Measurements from ENCODE around the gene PRKCA. TPM values are rescaled to one million over a fixed set of nuclear protein-coding genes. Genes with fewer than 3 reads are reported as not detected.

PRKCA gene
- total RNA-seq, 4 donors from 2014 or later = 55.8 to 90.7 (median 66.7) TPM

GRCh38 chr17:66647391-66647983 is 345.1 kb downstream of the PRKCA start:
- Histone ChIP-seq H3K4me1 (peaks cover 0 to 28% (median 15%) of the 10 kb centered on the region in 4 donors), H3K9me3 (no peaks in the 10 kb centered on the region), H3K4me3 (no peak overlapping the region), H3K27ac (no peak overlapping the region), H3K27me3 (no peaks in the 10 kb centered on the region), H3K36me3 (peaks cover 0 to 39% (median 0%) of the 10 kb centered on the region in 3 donors)
- DNase-seq (ENCODE audit: low spot score in 2 of 2) = no peak
- TF ChIP-seq POLR2A (IDR thresholded peaks at IDR 0.05) (no peak), EP300 (IDR thresholded peaks at IDR 0.05) (no peak)
- TF ChIP-seq, protein P1, sequence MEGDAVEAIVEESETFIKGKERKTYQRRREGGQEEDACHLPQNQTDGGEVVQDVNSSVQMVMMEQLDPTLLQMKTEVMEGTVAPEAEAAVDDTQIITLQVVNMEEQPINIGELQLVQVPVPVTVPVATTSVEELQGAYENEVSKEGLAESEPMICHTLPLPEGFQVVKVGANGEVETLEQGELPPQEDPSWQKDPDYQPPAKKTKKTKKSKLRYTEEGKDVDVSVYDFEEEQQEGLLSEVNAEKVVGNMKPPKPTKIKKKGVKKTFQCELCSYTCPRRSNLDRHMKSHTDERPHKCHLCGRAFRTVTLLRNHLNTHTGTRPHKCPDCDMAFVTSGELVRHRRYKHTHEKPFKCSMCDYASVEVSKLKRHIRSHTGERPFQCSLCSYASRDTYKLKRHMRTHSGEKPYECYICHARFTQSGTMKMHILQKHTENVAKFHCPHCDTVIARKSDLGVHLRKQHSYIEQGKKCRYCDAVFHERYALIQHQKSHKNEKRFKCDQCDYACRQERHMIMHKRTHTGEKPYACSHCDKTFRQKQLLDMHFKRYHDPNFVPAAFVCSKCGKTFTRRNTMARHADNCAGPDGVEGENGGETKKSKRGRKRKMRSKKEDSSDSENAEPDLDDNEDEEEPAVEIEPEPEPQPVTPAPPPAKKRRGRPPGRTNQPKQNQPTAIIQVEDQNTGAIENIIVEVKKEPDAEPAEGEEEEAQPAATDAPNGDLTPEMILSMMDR (IDR thresholded peaks at IDR 0.05) = no peak
- WGBS, 2 donors = 85 to 91% methylated on average over 7 of the region's 7 CpGs

GRCh38 chr17:66649818-66650543 is 347.6 kb downstream of the PRKCA start:
- Histone ChIP-seq H3K9me3 (no peaks in the 10 kb centered on the region), H3K27me3 (no peaks in the 10 kb centered on the region), H3K4me3 (no peak overlapping the region), H3K27ac (no peak overlapping the region), H3K4me1 (peaks cover 0 to 17% (median 0%) of the 10 kb centered on the region in 4 donors), H3K36me3 (peaks cover 0 to 37% (median 0%) of the 10 kb centered on the region in 3 donors)
- DNase-seq (ENCODE audit: low spot score in 2 of 2) = no peak
- WGBS, 2 donors = 86 to 87% methylated on average over 12 of the region's 12 CpGs
- TF ChIP-seq POLR2A (IDR thresholded peaks at IDR 0.05) = no peak
- TF ChIP-seq, protein P1 (IDR thresholded peaks at IDR 0.05) = no peak
- TF ChIP-seq EP300 (IDR thresholded peaks at IDR 0.05) = no peak

DNA sequence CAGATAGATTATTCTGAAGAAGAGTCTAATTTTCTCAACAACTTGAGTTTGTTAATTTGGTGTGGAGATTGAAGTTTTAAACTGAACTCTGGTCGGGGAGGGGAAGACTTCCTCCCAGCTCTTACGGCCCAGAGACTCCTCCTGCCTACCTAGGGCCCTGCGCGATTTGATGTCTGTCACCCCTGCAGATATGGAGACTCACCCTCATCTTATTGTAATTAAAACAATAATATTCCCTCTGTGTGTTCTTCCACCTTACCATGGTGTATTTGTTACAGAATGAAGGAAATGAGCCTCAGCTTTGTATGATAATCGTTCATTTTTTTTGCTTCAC is 348.1 kb downstream of the PRKCA start:
- WGBS, 2 donors = 62 to 86% methylated on average over 5 of the region's 5 CpGs
- H3K4me3 ChIP-seq = no peak overlapping the region

DNA sequence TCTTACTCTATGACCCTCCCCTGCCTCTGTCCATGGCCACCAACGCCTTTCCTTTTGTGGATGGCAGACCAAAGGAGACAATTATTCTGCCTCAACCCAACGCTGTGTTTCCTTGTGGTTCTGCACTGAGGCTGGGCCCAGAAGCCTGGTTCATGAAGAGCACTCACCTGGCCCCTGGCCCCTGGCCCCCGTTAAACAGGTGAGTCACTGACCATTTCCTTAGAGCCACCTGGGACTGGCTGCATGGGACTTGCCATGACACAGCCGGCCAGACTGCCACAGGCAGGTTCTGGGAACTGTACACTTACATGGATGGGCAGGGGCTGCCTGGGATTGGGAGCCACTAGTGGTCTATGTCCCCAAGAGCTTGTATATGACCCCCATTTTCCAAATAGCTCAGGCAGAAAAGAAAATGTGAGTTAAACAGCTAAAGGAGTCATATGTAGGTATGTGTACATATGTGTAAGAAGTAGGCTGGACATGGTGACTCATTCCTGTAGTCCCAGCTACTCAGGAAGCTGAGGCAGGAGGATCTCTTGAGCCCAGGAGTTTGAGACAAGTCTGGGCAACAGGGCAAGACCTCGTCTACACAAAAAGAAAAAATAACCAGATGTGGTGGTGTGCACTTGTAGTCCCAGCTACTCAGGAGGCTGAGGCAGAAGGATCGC is 350.6 kb downstream of the PRKCA start:
- H3K36me3 ChIP-seq = peaks cover 0 to 13% (median 0%) of the 10 kb centered on the region in 3 donors
- no peak for DNase-seq (ENCODE audit: low spot score in 2 of 2)
- 93 to 94% methylated on average over 6 of the region's 6 CpGs for WGBS, 2 donors
- H3K4me3 ChIP-seq = no peak overlapping the region
- H3K9me3 ChIP-seq = no peaks in the 10 kb centered on the region
- peaks cover 0 to 33% (median 0%) of the 10 kb centered on the region in 4 donors for H3K4me1 ChIP-seq
- no peaks in the 10 kb centered on the region for H3K27me3 ChIP-seq
- TF ChIP-seq EP300 (IDR thresholded peaks at IDR 0.05) = no peak
- TF ChIP-seq, protein P1 (IDR thresholded peaks at IDR 0.05) = no peak
- TF ChIP-seq POLR2A (IDR thresholded peaks at IDR 0.05) = no peak
- peak overlapping the region in 1 of 4 donors; percentile 24 for H3K27ac ChIP-seq

More for the DNA sequence above, 348.1 kb downstream of the PRKCA start:
- Histone ChIP-seq H3K4me1 (peaks cover 0 to 19% (median 0%) of the 10 kb centered on the region in 4 donors), H3K9me3 (no peaks in the 10 kb centered on the region), H3K27ac (no peak overlapping the region), H3K36me3 (peaks cover 0 to 32% (median 0%) of the 10 kb centered on the region in 3 donors), H3K27me3 (no peaks in the 10 kb centered on the region)
- DNase-seq (ENCODE audit: low spot score in 2 of 2) = no peak
- no peak for TF ChIP-seq EP300 (IDR thresholded peaks at IDR 0.05)

- peaks cover 0 to 37% (median 0%) of the 10 kb centered on the region in 4 donors for H3K4me1 ChIP-seq
- WGBS, 2 donors = 63 to 66% methylated on average over 9 of the region's 9 CpGs
- TF ChIP-seq POLR2A (IDR thresholded peaks at IDR 0.05) (no peak), EP300 (IDR thresholded peaks at IDR 0.05) (peak in 1 of 2 donors; percentile 41)
These were observed 351.8 kb downstream of the PRKCA start for GRCh38 chr17:66654106-66654740.

More at GRCh38 chr17:66654106-66654740, 351.8 kb downstream of the PRKCA start:
- peak overlapping the region in 2 of 4 donors; percentile 56 to 79 for H3K27ac ChIP-seq
- no peak overlapping the region for H3K4me3 ChIP-seq
- H3K36me3 ChIP-seq = peaks cover 0 to 10% (median 0%) of the 10 kb centered on the region in 3 donors
- H3K27me3 ChIP-seq = no peaks in the 10 kb centered on the region
- H3K9me3 ChIP-seq = no peaks in the 10 kb centered on the region
- DNase-seq (ENCODE audit: low spot score in 2 of 2) = peak in 1 of 2 donors; percentile 39
